HEK293 (cell line): Measurements from ENCODE around the gene NUP88.

Source experiments
- CTCF ChIP-seq: fragments of 450-650 bp; formaldehyde crosslinking; IDR thresholded peaks from 2 replicates; pipeline ENCODE4 v1.5.1; 2016; ENCODE audit warnings: missing biosample characterization, missing genetic modification characterization
- GFI1B ChIP-seq: fragments of 450-650 bp; formaldehyde crosslinking; IDR thresholded peaks from 2 replicates; pipeline ENCODE4 v1.5.1; 2016; ENCODE audit warnings: missing biosample characterization, missing genetic modification characterization
- HOXD13 ChIP-seq: sonication (generic); formaldehyde crosslinking; IDR thresholded peaks from 2 replicates; pipeline ENCODE4 v1.8.0; 2022; ENCODE audit warnings: missing genetic modification reagents, borderline replicate concordance
- REST ChIP-seq: fragments of 450-650 bp; formaldehyde crosslinking; IDR thresholded peaks from 2 replicates; pipeline ENCODE4 v1.5.1; 2016; ENCODE audit warnings: missing biosample characterization, missing genetic modification characterization
- TCF7L2 ChIP-seq: IDR thresholded peaks from 2 replicates; pipeline ENCODE4 v1.6.1; 2011; ENCODE audit warnings: low read depth, mild to moderate bottlenecking, inconsistent platforms, low read length, moderate library complexity, borderline replicate concordance
- ZBTB26 ChIP-seq: fragments of 450-650 bp; formaldehyde crosslinking; optimal IDR thresholded peaks from 2 replicates; pipeline ENCODE3; 2016; ENCODE audit warnings: missing biosample characterization, mild to moderate bottlenecking, missing genetic modification characterization
- ZNF221 ChIP-seq: fragments of 450-650 bp; formaldehyde crosslinking; IDR thresholded peaks from 2 replicates; pipeline ENCODE4 v1.5.1; 2017; ENCODE audit warnings: missing biosample characterization, missing genetic modification characterization, borderline replicate concordance
- ZNF274 ChIP-seq, 2 experiments: fragments of 200-500 bp in 1 of 2; fragments of 450-650 bp in 1 of 2; sonication (Bioruptor generic) in 1 of 2; formaldehyde crosslinking in 1 of 2; IDR thresholded peaks; 2 replicates each; pipeline versions ENCODE4 v1.5.1 to v1.6.1; 2014 to 2016; ENCODE audit warnings: borderline replicate concordance in 1 of 2, inconsistent platforms in 1 of 2, low read length in 1 of 2, missing biosample characterization in 1 of 2, missing genetic modification characterization in 1 of 2
- ZNF311 ChIP-seq: fragments of 450-650 bp; formaldehyde crosslinking; IDR thresholded peaks from 2 replicates; pipeline ENCODE4 v1.5.1; 2017; ENCODE audit warnings: missing biosample characterization, missing genetic modification characterization, borderline replicate concordance
- ZNF501 ChIP-seq: fragments of 450-650 bp; formaldehyde crosslinking; IDR thresholded peaks from 2 replicates; pipeline ENCODE4 v1.5.1; 2016; ENCODE audit warnings: missing biosample characterization, missing genetic modification characterization
- ZNF571 ChIP-seq: fragments of 450-650 bp; formaldehyde crosslinking; IDR thresholded peaks from 2 replicates; pipeline ENCODE4 v1.5.0; 2017; ENCODE audit warnings: missing biosample characterization, missing genetic modification characterization
- ZNF626 ChIP-seq: fragments of 450-650 bp; sonication (Bioruptor Pico); formaldehyde crosslinking; IDR thresholded peaks from 2 replicates; pipeline ENCODE4 v1.5.1; 2018; ENCODE audit warnings: missing biosample characterization, missing genetic modification characterization, inconsistent platforms
- ZNF664 ChIP-seq: fragments of 450-650 bp; formaldehyde crosslinking; IDR thresholded peaks from 2 replicates; pipeline ENCODE4 v1.5.1; 2016; ENCODE audit warnings: missing biosample characterization, missing genetic modification characterization

DNA sequence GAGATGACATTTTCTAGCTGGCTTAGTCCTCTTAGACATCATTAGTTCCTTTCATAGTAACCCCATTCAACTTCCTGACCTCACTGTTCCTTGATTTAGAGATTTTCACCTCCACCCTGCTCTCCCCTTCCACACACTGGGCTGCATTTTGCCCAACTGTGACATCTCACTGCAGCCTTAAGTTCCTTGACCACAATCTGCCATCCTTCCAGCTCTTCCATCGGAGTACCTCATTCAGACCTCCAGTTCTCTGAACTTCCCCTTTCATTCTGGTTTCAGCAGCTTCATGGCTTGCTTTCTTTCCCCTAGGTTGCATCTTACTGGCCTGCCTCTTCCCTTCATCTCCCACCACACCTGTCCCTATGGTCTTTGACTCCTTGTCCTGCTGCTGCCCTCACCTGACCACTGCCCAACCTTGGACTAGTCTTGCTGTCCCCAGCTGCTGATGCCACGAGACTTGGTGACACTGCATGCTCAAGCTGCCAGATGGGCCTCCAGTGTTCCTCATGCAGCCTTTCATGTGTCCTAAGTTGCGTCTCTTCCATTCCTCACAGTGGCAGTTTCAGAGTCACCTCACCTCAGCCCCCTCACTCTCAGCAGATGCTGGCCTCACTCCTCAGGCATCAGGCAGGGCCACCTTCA, 40.8 kb downstream of the NUP88 start:
- TF ChIP-seq CTCF (tag by site-specific recombination) = no peak
- no peak for TF ChIP-seq REST (tag by site-specific recombination)
- no peak for TF ChIP-seq ZBTB26 (tag by site-specific recombination)
- no peak for TF ChIP-seq TCF7L2
- TF ChIP-seq ZNF311 (tag by site-specific recombination) = no peak
- no peak for TF ChIP-seq GFI1B (tag by site-specific recombination)
- no peak for TF ChIP-seq HOXD13 (CRISPR knock-in tag)
- no peak for TF ChIP-seq ZNF664 (tag by site-specific recombination)
- no peak for TF ChIP-seq ZNF626 (tag by site-specific recombination)
- no peak for TF ChIP-seq ZNF571 (tag by site-specific recombination)
- no peak for TF ChIP-seq ZNF221 (tag by site-specific recombination)
- no peak for TF ChIP-seq ZNF274 (IDR thresholded peaks at IDR 0.05; ENCODE audit: low read length)
- no peak for TF ChIP-seq ZNF274 (tag by site-specific recombination; IDR thresholded peaks at IDR 0.05; ENCODE audit: borderline replicate concordance)
- no peak for TF ChIP-seq ZNF501 (tag by site-specific recombination)
